Caco-2 (cell line): ENCODE measurements around the gene ALDH3A2. TPM values are rescaled to one million over a fixed set of nuclear protein-coding genes. Genes with fewer than 3 reads are reported as not detected.

Source experiments
- BruUV-seq: library from RNA; stranded (reverse); fragments of 400-500 nt; replicated peaks from 2 replicates; lab custom pipeline; 2021; lab: Mats Ljungman, UMichigan
- CTCF ChIA-PET: fragments of 300-600 bp; sonication (Branson Sonifier 250); formaldehyde crosslinking; loops from one replicate; lab custom pipeline; 2022; ENCODE audit warnings: antibody characterized with exemption; lab: Charles Lee
- POLR2A ChIA-PET: fragments of 300-600 bp; sonication (Branson Sonifier 250); formaldehyde crosslinking; loops from one replicate; lab custom pipeline; 2022; ENCODE audit warnings: antibody characterized with exemption; lab: Charles Lee
- DNase-seq, 2 experiments: peaks; one replicate each; pipeline versions ENCODE4 v3.0.0 to v3.0.0-alpha.2; 2020 to 2022
- H3K27me3 ChIP-seq: replicated peaks from 2 replicates; pipeline ENCODE4 v1.6.0; 2011; ENCODE audit warnings: low read length; ENCODE audit not compliant: control insufficient read depth, insufficient read depth
- H3K36me3 ChIP-seq: 2 replicates; pipeline ENCODE4 v1.5.1; 2011; ENCODE audit warnings: low read length; ENCODE audit not compliant: control insufficient read depth, insufficient read depth
- H3K4me1 ChIP-seq: fragments of 250-450 bp; sonication (Bioruptor Pico); 2 replicates; pipeline ENCODE4 v1.5.1; 2020; ENCODE audit warnings: mild to moderate bottlenecking
- H3K4me3 ChIP-seq: 2 replicates; pipeline ENCODE4 v1.5.1; 2011; ENCODE audit warnings: low read depth, mild to moderate bottlenecking, control low read depth, low read length
- H3K9me3 ChIP-seq: fragments of 250-450 bp; sonication (Bioruptor Pico); 2 replicates; pipeline ENCODE4 v1.5.1; 2020; ENCODE audit warnings: mild to moderate bottlenecking, moderate library complexity
- H3K27ac Mint-ChIP-seq: one replicate; pipeline ENCODE4 v1.8.0; 2022; ENCODE audit warnings: mixed read lengths; ENCODE audit not compliant: unreplicated experiment
- H3K27me3 Mint-ChIP-seq: one replicate; pipeline ENCODE4 v1.8.0; 2022; ENCODE audit warnings: mixed read lengths; ENCODE audit not compliant: insufficient read depth, unreplicated experiment
- H3K36me3 Mint-ChIP-seq: one replicate; pipeline ENCODE4 v1.8.0; 2022; ENCODE audit warnings: mild to moderate bottlenecking, mixed read lengths; ENCODE audit not compliant: insufficient read depth, unreplicated experiment
- H3K4me1 Mint-ChIP-seq: one replicate; pipeline ENCODE4 v1.8.0; 2022; ENCODE audit warnings: low read depth, mixed read lengths; ENCODE audit not compliant: unreplicated experiment
- H3K4me3 Mint-ChIP-seq: one replicate; pipeline ENCODE4 v1.8.0; 2022; ENCODE audit warnings: mild to moderate bottlenecking, moderate library complexity, mixed read lengths; ENCODE audit not compliant: unreplicated experiment
- H3K9me3 Mint-ChIP-seq: one replicate; pipeline ENCODE4 v1.8.0; 2022; ENCODE audit warnings: mixed read lengths; ENCODE audit not compliant: unreplicated experiment
- CTCF ChIP-seq, 2 experiments: fragments of 200-600 bp in 1 of 2; IDR thresholded peaks; 1 replicate in 1 of 2; 2 replicates in 1 of 2; pipeline versions ENCODE4 v1.5.1 to v1.8.0; 2011 to 2022; ENCODE audit warnings: antibody characterized with exemption in 1 of 2, control low read depth in 1 of 2, inconsistent platforms in 1 of 2, low read depth in 1 of 2, low read length in 1 of 2, mild to moderate bottlenecking in 1 of 2, moderate library complexity in 1 of 2; ENCODE audit not compliant: insufficient read depth in 1 of 2, severe bottlenecking in 1 of 2, unreplicated experiment in 1 of 2
- intact Hi-C: fragments of 100-400 bp; cut with micrococcal nuclease; formaldehyde crosslinking; loops from one replicate; pipeline ENCODE4 v1.10.0; 2022; ENCODE audit not compliant: unreplicated experiment
- total RNA-seq: library from RNA; stranded (reverse); gene quantifications from 2 replicates; pipeline ENCODE4 v1.2.3, GENCODE V29; 2022

ALDH3A2 gene
- total RNA-seq, 1 experiment from 2014 or later = 84.0 TPM

GRCh38 chr17:19713462-19713861 is 64.9 kb downstream of the ALDH3A2 start:
- Mint-ChIP-seq H3K4me3 (no peak overlapping the region), H3K27me3 (no peaks in the 10 kb centered on the region), H3K36me3 (no peaks in the 10 kb centered on the region), H3K9me3 (no peaks in the 10 kb centered on the region), H3K27ac (no peak overlapping the region), H3K4me1 (peaks cover 12% of the 10 kb centered on the region)
- ChIA-PET CTCF (no interaction called here), POLR2A (no interaction called here)
- Histone ChIP-seq H3K9me3 (no peaks in the 10 kb centered on the region), H3K4me3 (no peak overlapping the region), H3K4me1 (peaks cover 22% of the 10 kb centered on the region), H3K27me3 (no peaks in the 10 kb centered on the region), H3K36me3 (no peaks in the 10 kb centered on the region)
- intact Hi-C loops = no loop called here
- TF ChIP-seq CTCF (IDR thresholded peaks at IDR 0.05; ENCODE audit: insufficient read depth in 1 of 2, low read depth in 1 of 2, low read length in 1 of 2, severe bottlenecking in 1 of 2, unreplicated experiment in 1 of 2) = peak; percentile 4 to 24
- BruUV-seq = no TSS peak
- no peak for DNase-seq

- no peak overlapping the region for H3K4me3 Mint-ChIP-seq
- no peaks in the 10 kb centered on the region for H3K36me3 Mint-ChIP-seq
- no TSS peak for BruUV-seq
- CTCF ChIA-PET = no interaction called here
- H3K27ac Mint-ChIP-seq = no peak overlapping the region
- intact Hi-C loops = no loop called here
- peaks cover 27% of the 10 kb centered on the region for H3K4me1 ChIP-seq
- no peaks in the 10 kb centered on the region for H3K27me3 Mint-ChIP-seq
- POLR2A ChIA-PET = no interaction called here
- no peak overlapping the region for H3K4me3 ChIP-seq
- DNase-seq = no peak
- no peaks in the 10 kb centered on the region for H3K36me3 ChIP-seq
- peaks cover 12% of the 10 kb centered on the region for H3K4me1 Mint-ChIP-seq
- no peaks in the 10 kb centered on the region for H3K9me3 ChIP-seq
- H3K27me3 ChIP-seq = no peaks in the 10 kb centered on the region
- TF ChIP-seq CTCF (IDR thresholded peaks at IDR 0.05; ENCODE audit: insufficient read depth in 1 of 2, low read depth in 1 of 2, low read length in 1 of 2, severe bottlenecking in 1 of 2, unreplicated experiment in 1 of 2) = no peak
- H3K9me3 Mint-ChIP-seq = no peaks in the 10 kb centered on the region
These were observed 65.4 kb downstream of the ALDH3A2 start for GRCh38 chr17:19713901-19714361.

DNA sequence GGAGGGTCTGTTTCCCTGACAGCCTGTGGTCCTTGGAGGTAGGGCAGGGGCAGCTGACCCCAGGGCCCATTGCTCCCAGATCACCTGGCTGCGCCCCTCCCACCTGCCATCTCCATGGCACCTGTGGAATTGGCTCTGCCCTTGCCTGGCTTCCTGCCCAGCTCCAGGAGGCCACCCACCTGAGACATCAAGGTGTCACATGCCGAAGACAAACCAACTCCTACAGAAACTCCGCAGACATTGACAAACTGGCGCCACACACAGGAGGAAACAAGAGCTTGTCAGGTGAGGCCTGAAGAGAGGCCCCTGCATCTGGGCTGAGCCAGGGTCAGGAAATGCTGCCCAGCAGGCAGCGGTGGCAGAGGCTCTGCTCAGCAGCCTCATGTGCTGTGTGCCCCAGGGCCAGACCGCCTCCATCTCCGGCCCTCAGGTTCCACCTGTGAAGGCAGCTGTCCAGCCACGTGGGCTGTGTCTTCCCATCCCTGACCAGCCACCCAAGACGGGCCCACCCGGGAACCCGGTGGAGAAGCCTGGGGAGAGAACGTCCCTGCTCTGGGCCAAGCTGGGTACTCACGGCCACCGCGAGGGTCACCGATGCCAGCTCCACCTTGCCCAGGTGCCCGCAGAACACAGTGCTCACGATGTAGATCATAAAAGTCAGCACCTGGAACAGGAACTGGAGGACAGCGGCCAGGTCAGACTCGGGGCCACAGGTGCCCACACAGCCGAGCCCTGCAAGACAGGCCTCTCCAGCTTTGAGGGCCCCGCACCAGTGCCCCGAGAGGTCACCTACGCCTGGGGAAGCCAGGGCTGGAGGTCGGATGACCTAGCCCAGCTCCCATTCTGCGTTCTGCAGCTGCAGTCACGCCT is 66.2 kb downstream of the ALDH3A2 start:
- H3K36me3 Mint-ChIP-seq = no peaks in the 10 kb centered on the region
- H3K4me1 ChIP-seq = peaks cover 35% of the 10 kb centered on the region
- ChIA-PET CTCF (no interaction called here), POLR2A (no interaction called here)
- H3K27me3 Mint-ChIP-seq = no peaks in the 10 kb centered on the region
- H3K4me3 Mint-ChIP-seq = no peak overlapping the region
- no peak overlapping the region for H3K4me3 ChIP-seq
- peaks cover 12% of the 10 kb centered on the region for H3K4me1 Mint-ChIP-seq
- no peaks in the 10 kb centered on the region for H3K27me3 ChIP-seq
- intact Hi-C loops = loop anchor here (5.0 kb wide), 1 partner anchor 53 kb away; no protein-coding TSS in a partner anchor
- H3K27ac Mint-ChIP-seq = no peak overlapping the region
- no peaks in the 10 kb centered on the region for H3K9me3 Mint-ChIP-seq
- no peaks in the 10 kb centered on the region for H3K9me3 ChIP-seq
- no peak for DNase-seq
- no peaks in the 10 kb centered on the region for H3K36me3 ChIP-seq
- TF ChIP-seq CTCF (IDR thresholded peaks at IDR 0.05; ENCODE audit: insufficient read depth in 1 of 2, low read depth in 1 of 2, low read length in 1 of 2, severe bottlenecking in 1 of 2, unreplicated experiment in 1 of 2) = no peak
- BruUV-seq = no TSS peak
